Parathyroid adenoma (tissue), 2 donors: ENCODE results near the gene ZNF107.

Experiments
- H2AFZ ChIP-seq: fragments of 300-600 bp; sonication (generic); one replicate; pipeline ENCODE4 v1.7.0; 2017; ENCODE audit warnings: antibody characterized with exemption, mild to moderate bottlenecking
- H3K27ac ChIP-seq: fragments of 300-600 bp; sonication (generic); one replicate; pipeline ENCODE4 v1.7.0; 2017
- H3K27me3 ChIP-seq: fragments of 300-600 bp; sonication (generic); one replicate; pipeline ENCODE4 v1.7.0; 2017; ENCODE audit warnings: low read length; ENCODE audit not compliant: control insufficient read depth, insufficient read depth
- H3K36me3 ChIP-seq: fragments of 300-600 bp; sonication (generic); one replicate; pipeline ENCODE4 v1.7.0; 2017; ENCODE audit warnings: low read length; ENCODE audit not compliant: control insufficient read depth, insufficient read depth
- H3K4me1 ChIP-seq: fragments of 300-600 bp; sonication (generic); one replicate; pipeline ENCODE4 v1.7.0; 2017; ENCODE audit warnings: control low read depth
- H3K4me2 ChIP-seq: fragments of 300-600 bp; sonication (generic); one replicate; pipeline ENCODE4 v1.7.0; 2017; ENCODE audit warnings: low read length
- H3K4me3 ChIP-seq: fragments of 300-600 bp; sonication (generic); one replicate; pipeline ENCODE4 v1.7.0; 2017; ENCODE audit warnings: low read depth, low read length
- H3K79me2 ChIP-seq: fragments of 300-600 bp; sonication (generic); one replicate; pipeline ENCODE4 v1.7.0; 2017; ENCODE audit warnings: control low read depth
- H3K9ac ChIP-seq: fragments of 300-600 bp; sonication (generic); one replicate; pipeline ENCODE4 v1.7.0; 2017; ENCODE audit warnings: mild to moderate bottlenecking
- H3K9me3 ChIP-seq: fragments of 300-600 bp; sonication (generic); one replicate; pipeline ENCODE4 v1.7.0; 2017; ENCODE audit warnings: low read length; ENCODE audit not compliant: control insufficient read depth
- TF ChIP-seq, protein P1 (sequence below): fragments of 300-600 bp; sonication (generic); IDR thresholded peaks from one replicate; pipeline ENCODE4 v1.7.0; 2017; ENCODE audit warnings: antibody characterized with exemption, mild to moderate bottlenecking
- donor health status: primary hyperparathyroidism.

Gene ZNF107

DNA sequence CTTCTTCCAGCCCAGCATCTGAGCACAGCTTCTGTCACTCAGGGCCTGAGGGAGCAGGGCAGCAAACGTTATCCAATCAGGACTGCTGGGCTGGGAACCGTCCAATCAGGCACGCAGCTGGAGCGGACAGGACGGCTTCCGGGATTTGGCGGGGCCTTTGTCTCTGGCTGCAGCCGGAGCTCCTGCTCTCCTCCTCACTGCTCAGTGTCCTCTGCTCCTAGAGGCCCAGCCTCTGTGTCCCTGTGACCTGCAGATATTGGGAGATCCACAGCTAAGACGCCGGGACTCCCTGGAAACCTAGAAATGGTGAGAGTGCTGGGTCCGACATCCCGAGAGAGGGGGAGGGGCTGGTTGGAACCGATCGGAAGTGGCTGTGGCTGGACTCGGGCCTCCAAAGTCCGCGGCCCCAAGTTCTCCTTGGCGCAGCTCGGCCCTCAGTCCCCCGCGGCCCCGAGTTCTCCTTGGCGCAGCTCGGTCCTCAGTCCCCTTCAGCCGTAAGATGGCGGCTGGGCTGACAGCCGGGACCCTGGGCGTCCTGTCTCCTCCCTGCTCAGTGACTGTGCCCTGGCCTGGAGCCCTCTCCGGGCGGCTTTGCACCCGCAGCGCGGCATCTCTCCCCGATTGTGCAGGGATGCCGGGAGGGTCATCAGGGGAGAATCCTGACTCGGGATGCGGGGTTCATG lies at the start of gene ZNF107:
Gene ZNF107 (plus strand): TSS at position 154 of the 683 bp plus-strand sequence. CDS start 150 bp downstream, at position 304.
- peak within 1 kb of the TSS; percentile 55 for H3K9ac ChIP-seq
- H2AFZ ChIP-seq, result peak within 1 kb of the TSS; percentile 86
- peak within 1 kb of the TSS; percentile 79 for H3K4me2 ChIP-seq
- H3K4me1 ChIP-seq, result peaks cover 8% of the 10 kb centered on the region
- H3K27me3 ChIP-seq, result no peaks in the 10 kb centered on the region
- H3K9me3 ChIP-seq, result no peaks in the 10 kb centered on the region
- no peaks in the 10 kb centered on the region for H3K36me3 ChIP-seq
- H3K4me3 ChIP-seq, result peak within 1 kb of the TSS; percentile 79
- H3K27ac ChIP-seq, result peak within 1 kb of the TSS; percentile 69
- TF ChIP-seq, protein P1, sequence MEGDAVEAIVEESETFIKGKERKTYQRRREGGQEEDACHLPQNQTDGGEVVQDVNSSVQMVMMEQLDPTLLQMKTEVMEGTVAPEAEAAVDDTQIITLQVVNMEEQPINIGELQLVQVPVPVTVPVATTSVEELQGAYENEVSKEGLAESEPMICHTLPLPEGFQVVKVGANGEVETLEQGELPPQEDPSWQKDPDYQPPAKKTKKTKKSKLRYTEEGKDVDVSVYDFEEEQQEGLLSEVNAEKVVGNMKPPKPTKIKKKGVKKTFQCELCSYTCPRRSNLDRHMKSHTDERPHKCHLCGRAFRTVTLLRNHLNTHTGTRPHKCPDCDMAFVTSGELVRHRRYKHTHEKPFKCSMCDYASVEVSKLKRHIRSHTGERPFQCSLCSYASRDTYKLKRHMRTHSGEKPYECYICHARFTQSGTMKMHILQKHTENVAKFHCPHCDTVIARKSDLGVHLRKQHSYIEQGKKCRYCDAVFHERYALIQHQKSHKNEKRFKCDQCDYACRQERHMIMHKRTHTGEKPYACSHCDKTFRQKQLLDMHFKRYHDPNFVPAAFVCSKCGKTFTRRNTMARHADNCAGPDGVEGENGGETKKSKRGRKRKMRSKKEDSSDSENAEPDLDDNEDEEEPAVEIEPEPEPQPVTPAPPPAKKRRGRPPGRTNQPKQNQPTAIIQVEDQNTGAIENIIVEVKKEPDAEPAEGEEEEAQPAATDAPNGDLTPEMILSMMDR, result no peak
- no peaks in the 10 kb centered on the region for H3K79me2 ChIP-seq

DNA sequence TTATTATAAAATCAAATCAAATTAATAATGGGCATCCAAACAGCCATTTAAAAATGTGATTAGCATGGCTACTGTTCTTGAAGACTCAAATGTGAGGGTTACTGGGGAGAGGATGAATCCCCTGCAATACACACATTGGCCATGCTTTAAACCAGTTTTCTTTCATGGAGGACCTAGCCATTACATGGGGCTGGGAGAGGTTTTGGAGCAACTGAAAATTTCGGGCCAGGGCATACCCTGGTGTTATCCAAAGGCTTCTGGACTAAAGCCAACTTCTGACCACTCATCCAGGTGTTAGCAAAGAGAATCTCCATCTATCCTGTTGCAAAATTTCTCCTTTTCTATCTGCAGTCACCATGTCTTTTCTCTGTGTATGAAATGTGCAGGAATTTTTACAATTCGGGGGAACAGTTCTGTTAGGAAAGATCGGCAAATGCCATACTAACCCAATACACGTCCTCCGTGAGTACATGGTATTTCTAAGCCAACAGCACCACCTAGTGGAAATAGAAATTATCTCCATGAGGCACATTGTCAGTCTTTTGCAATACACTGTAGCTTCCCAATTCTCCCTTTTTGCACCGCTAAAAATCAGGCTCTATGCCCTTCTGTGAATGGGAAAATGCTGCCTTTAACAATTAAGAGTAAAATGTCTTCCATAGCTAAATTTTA lies 47.0 kb upstream of the ZNF107 start:
- H3K9ac ChIP-seq, result no peak overlapping the region
- no peak overlapping the region for H3K27ac ChIP-seq
- H3K4me2 ChIP-seq, result no peak overlapping the region
- H2AFZ ChIP-seq, result no peak overlapping the region
- no peak overlapping the region for H3K4me3 ChIP-seq
- no peaks in the 10 kb centered on the region for H3K4me1 ChIP-seq
- H3K27me3 ChIP-seq, result no peaks in the 10 kb centered on the region
- no peaks in the 10 kb centered on the region for H3K79me2 ChIP-seq
- TF ChIP-seq, protein P1, result no peak
- H3K36me3 ChIP-seq, result no peaks in the 10 kb centered on the region
- no peaks in the 10 kb centered on the region for H3K9me3 ChIP-seq

DNA sequence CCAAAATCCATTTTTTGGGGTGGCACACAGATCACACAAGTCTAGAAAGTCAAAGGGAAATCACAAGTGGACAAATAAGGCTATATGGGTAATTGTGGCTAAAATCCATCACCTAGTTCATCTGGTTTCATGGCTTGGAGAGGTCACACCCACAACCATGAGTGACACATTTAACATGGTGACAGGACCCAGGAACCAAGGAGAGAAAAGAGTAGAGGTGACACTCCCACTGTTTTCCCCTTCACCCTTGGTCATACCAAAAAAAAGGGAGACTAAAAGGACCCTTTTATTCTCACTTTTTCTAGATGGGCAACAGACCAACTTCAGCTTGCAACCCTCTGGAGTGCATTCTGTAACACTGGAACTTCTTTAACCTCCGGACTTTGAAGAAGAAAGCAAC lies 46.2 kb upstream of the ZNF107 start:
- H2AFZ ChIP-seq, result no peak overlapping the region
- TF ChIP-seq, protein P1, result no peak

DNA sequence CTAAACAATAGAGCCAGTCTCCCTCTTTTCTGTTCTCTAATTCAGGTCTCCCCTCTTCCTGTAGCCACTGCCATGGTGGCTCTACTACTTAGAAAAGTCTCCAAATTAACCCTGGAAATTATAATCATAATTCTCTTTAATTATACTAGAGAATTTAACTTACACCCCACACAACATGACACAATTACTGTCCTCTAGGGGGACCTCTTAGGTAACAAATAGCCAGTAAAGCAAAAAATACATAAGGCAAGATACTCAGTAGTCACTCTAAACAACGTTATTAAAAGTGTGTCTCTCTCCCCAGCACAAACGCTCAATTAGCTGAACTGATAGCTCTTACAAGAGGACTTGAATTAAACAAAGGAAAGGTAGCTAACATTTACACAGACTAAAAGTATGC lies 44.3 kb upstream of the ZNF107 start:
- Histone ChIP-seq H3K27me3 (no peaks in the 10 kb centered on the region), H3K79me2 (no peaks in the 10 kb centered on the region), H3K4me1 (no peaks in the 10 kb centered on the region), H3K9ac (no peak overlapping the region), H3K4me2 (no peak overlapping the region), H3K36me3 (no peaks in the 10 kb centered on the region), H2AFZ (no peak overlapping the region), H3K27ac (no peak overlapping the region), H3K9me3 (no peaks in the 10 kb centered on the region), H3K4me3 (no peak overlapping the region)
- TF ChIP-seq, protein P1, result no peak

More for the DNA sequence above, 46.2 kb upstream of the ZNF107 start:
- H3K79me2 ChIP-seq, result no peaks in the 10 kb centered on the region
- no peaks in the 10 kb centered on the region for H3K36me3 ChIP-seq
- no peaks in the 10 kb centered on the region for H3K4me1 ChIP-seq
- no peaks in the 10 kb centered on the region for H3K9me3 ChIP-seq
- H3K9ac ChIP-seq, result no peak overlapping the region
- no peak overlapping the region for H3K4me2 ChIP-seq
- H3K27me3 ChIP-seq, result no peaks in the 10 kb centered on the region
- H3K27ac ChIP-seq, result no peak overlapping the region
- no peak overlapping the region for H3K4me3 ChIP-seq
